ENCODE measurements around the gene ATP13A3. TPM values are rescaled to one million over a fixed set of nuclear protein-coding genes. Genes with fewer than 3 reads are reported as not detected.

Gene ATP13A3
- polyA plus RNA-seq, 3 donors = 94.1 to 114 (median 106) TPM

- no peak for DNase-seq (ENCODE audit: extremely low read depth in 1 of 11, low read depth in 9 of 11, low spot score in 4 of 11)
These were observed 81.0 kb downstream of the ATP13A3 start for GRCh38 chr3:194405766-194406165.

- DNase-seq (ENCODE audit: extremely low read depth in 1 of 11, low read depth in 9 of 11, low spot score in 4 of 11) = peak in 2 of 11 donors; percentile 42 to 50
These were observed 82.2 kb downstream of the ATP13A3 start for GRCh38 chr3:194404365-194405140.

GRCh38 chr3:194401868-194402329 lies 84.9 kb downstream of the ATP13A3 start:
- no peak for DNase-seq (ENCODE audit: extremely low read depth in 1 of 11, low read depth in 9 of 11, low spot score in 4 of 11)

- no peak for DNase-seq (ENCODE audit: extremely low read depth in 1 of 11, low read depth in 9 of 11, low spot score in 4 of 11)
These were observed 85.5 kb downstream of the ATP13A3 start for GRCh38 chr3:194401346-194401745.

GRCh38 chr3:194399874-194400411 lies 86.9 kb downstream of the ATP13A3 start:
- no peak for DNase-seq (ENCODE audit: extremely low read depth in 1 of 11, low read depth in 9 of 11, low spot score in 4 of 11)

- DNase-seq (ENCODE audit: extremely low read depth in 1 of 11, low read depth in 9 of 11, low spot score in 4 of 11) = no peak
These were observed 87.6 kb downstream of the ATP13A3 start, which contains the start of gene GP5 for GRCh38 chr3:194399166-194399565. Gene GP5 (minus strand): TSS chr3:194399266. CDS start chr3:194398282, 984 bp downstream.

GRCh38 chr3:194397757-194398312 lies 89.0 kb downstream of the ATP13A3 start:
- DNase-seq (ENCODE audit: extremely low read depth in 1 of 11, low read depth in 9 of 11, low spot score in 4 of 11) = no peak

GRCh38 chr3:194396859-194397756 lies 89.7 kb downstream of the ATP13A3 start:
- DNase-seq (ENCODE audit: extremely low read depth in 1 of 11, low read depth in 9 of 11, low spot score in 4 of 11) = no peak

GRCh38 chr3:194396539-194396858 lies 90.3 kb downstream of the ATP13A3 start:
- no peak for DNase-seq (ENCODE audit: extremely low read depth in 1 of 11, low read depth in 9 of 11, low spot score in 4 of 11)

GRCh38 chr3:194395778-194396538 lies 90.8 kb downstream of the ATP13A3 start:
- DNase-seq (ENCODE audit: extremely low read depth in 1 of 11, low read depth in 9 of 11, low spot score in 4 of 11) = peak in 4 of 11 donors; percentile 60 to 77 (median 66)

GRCh38 chr3:194395212-194395611 lies 91.6 kb downstream of the ATP13A3 start:
- DNase-seq (ENCODE audit: extremely low read depth in 1 of 11, low read depth in 9 of 11, low spot score in 4 of 11) = no peak

GRCh38 chr3:194392576-194392975 lies 94.2 kb downstream of the ATP13A3 start:
- DNase-seq (ENCODE audit: extremely low read depth in 1 of 11, low read depth in 9 of 11, low spot score in 4 of 11) = no peak

GRCh38 chr3:194390835-194391234 lies 96.0 kb downstream of the ATP13A3 start:
- no peak for DNase-seq (ENCODE audit: extremely low read depth in 1 of 11, low read depth in 9 of 11, low spot score in 4 of 11)

- DNase-seq (ENCODE audit: extremely low read depth in 1 of 11, low read depth in 9 of 11, low spot score in 4 of 11) = no peak
These were observed 97.5 kb downstream of the ATP13A3 start for GRCh38 chr3:194389269-194389668.

GRCh38 chr3:194387926-194388418 lies 98.8 kb downstream of the ATP13A3 start:
- DNase-seq (ENCODE audit: extremely low read depth in 1 of 11, low read depth in 9 of 11, low spot score in 4 of 11) = no peak

GRCh38 chr3:194387276-194387675 lies 99.5 kb downstream of the ATP13A3 start:
- DNase-seq (ENCODE audit: extremely low read depth in 1 of 11, low read depth in 9 of 11, low spot score in 4 of 11) = no peak

GRCh38 chr3:194386648-194387047 lies 100.2 kb downstream of the ATP13A3 start:
- DNase-seq (ENCODE audit: extremely low read depth in 1 of 11, low read depth in 9 of 11, low spot score in 4 of 11) = no peak

- DNase-seq (ENCODE audit: extremely low read depth in 1 of 11, low read depth in 9 of 11, low spot score in 4 of 11) = no peak
These were observed 100.7 kb downstream of the ATP13A3 start for GRCh38 chr3:194386066-194386465.
